Adrenal gland (tissue), 12 donors: ENCODE measurements around the gene HBD. TPM values are rescaled to one million over a fixed set of nuclear protein-coding genes. Genes with fewer than 3 reads are reported as not detected.

Source experiments
- DNase-seq, 7 donors: peaks; one replicate each; pipeline ENCODE4 v3.0.0-alpha.2; 2019 to 2020
- H3K27ac ChIP-seq, 5 donors: fragments of 200-600 bp; sonication (generic) in 4 of 5; 1 replicate in 3 of 5; 2 replicates in 2 of 5; pipeline versions ENCODE4 v1.5.1 to v1.8.0; 2016 to 2020; ENCODE audit warnings: mild to moderate bottlenecking in 1 of 5
- H3K27me3 ChIP-seq: fragments of 200-600 bp; 2 replicates; pipeline ENCODE4 v1.8.0; 2021
- H3K36me3 ChIP-seq, 2 donors: fragments of 200-600 bp; replicated peaks in 1 of 2; 1 replicate in 1 of 2; 2 replicates in 1 of 2; pipeline versions ENCODE4 v1.5.1 to v1.8.0; 2018 to 2022
- H3K4me1 ChIP-seq, 2 donors: fragments of 200-600 bp; replicated peaks in 1 of 2; 1 replicate in 1 of 2; 2 replicates in 1 of 2; pipeline versions ENCODE4 v1.5.1 to v1.8.0; 2018 to 2021
- H3K4me3 ChIP-seq, 4 donors: fragments of 200-600 bp; sonication (generic) in 3 of 4; one replicate each; pipeline ENCODE4 v1.5.1; 2016 to 2018
- H3K9me3 ChIP-seq, 3 donors: fragments of 200-600 bp; sonication (generic) in 1 of 3; replicated peaks in 1 of 3; 1 replicate in 2 of 3; 2 replicates in 1 of 3; pipeline versions ENCODE4 v1.5.1 to v1.8.0; 2016 to 2021
- CTCF ChIP-seq, 6 experiments: fragments of 450-650 bp in 4 of 6; fragments of 200-600 bp in 2 of 6; sonication (generic) in 1 of 6; IDR thresholded peaks; 1 replicate in 5 of 6; 2 replicates in 1 of 6; pipeline versions ENCODE4 v1.5.1 to v1.8.0; 2016 to 2021; ENCODE audit warnings: antibody characterized with exemption in 6 of 6, mild to moderate bottlenecking in 2 of 6, moderate library complexity in 1 of 6
- POLR2A ChIP-seq, 2 donors: fragments of 450-650 bp; IDR thresholded peaks; one replicate each; pipeline ENCODE4 v1.6.1; 2017; ENCODE audit warnings: antibody characterized with exemption in 2 of 2, mild to moderate bottlenecking in 2 of 2, moderate library complexity in 1 of 2
- WGBS, 4 donors: extraction: QIAGEN DNeasy Blood & Tissue Kit in 2 of 4; methylation state at CpG; one replicate each; pipeline versions ENCODE4 v1.1.5 to v1.1.7; 2013 to 2017; 5-methylcytosine and 5-hydroxymethylcytosine counted together
- intact Hi-C, 2 donors: fragments of 100-400 bp; cut with DNase I; formaldehyde crosslinking; loops; one replicate each; pipeline versions ENCODE4 v1.14.1 to v1.15.0; 2022 to 2023
- polyA plus RNA-seq, 3 donors: library from polyadenylated mRNA; stranded (reverse); fragments of 200-250 nt in 2 of 3; fragments of 350-450 nt in 1 of 3; fragmentation: Illumina TruSeq in 1 of 3; extraction: RNeasy Lipid Tissue Mini Kit (QIAGEN cat#74804) in 1 of 3; gene quantifications; one replicate each; pipeline ENCODE4 v1.2.3, GENCODE V29; 2013 to 2014
- total RNA-seq, 9 donors: library from RNA; depleted of rRNA in 4 of 9; stranded (reverse); fragments of >200 nt in 4 of 9; fragments of 120-200 nt in 1 of 9; fragmentation: NEBNext Ultra II Directional in 1 of 9; extraction: Animal tissue kit (Norgen Biotek cat#: 25700) in 1 of 9; gene quantifications; one replicate each; pipeline versions ENCODE4 v1.1.0 to v1.2.4, GENCODE V29; 2013 to 2023
- donor health status: healthy with polysubstance abuse.
- donor health status: Bipolar disorder and iron deficiency.
- donor health status: DM: yes; HTN: yes; CAD: no.
- donor health status: DM: no; HTN: no; CAD: no.
- donor health status: DM: no; HTN: no; CAD: no.
- donor health status: DM: yes; HTN: yes; CAD: no.

HBD gene
- total and polyA plus RNA-seq, 12 donors = 0.53 to 2.1 (median 0.83) TPM; not detected in 9

- 79 to 91% (median 87%) methylated on average over 1 of the region's 1 CpG for WGBS, 4 donors
- Histone ChIP-seq H3K27me3 (no peaks in the 10 kb centered on the region), H3K4me3 (no peak overlapping the region), H3K4me1 (no peaks in the 10 kb centered on the region), H3K36me3 (no peaks in the 10 kb centered on the region), H3K27ac (no peak overlapping the region), H3K9me3 (no peaks in the 10 kb centered on the region)
- intact Hi-C loops = no loop called here
- no peak for DNase-seq
- TF ChIP-seq POLR2A (IDR thresholded peaks at IDR 0.05) (no peak), CTCF (IDR thresholded peaks at IDR 0.05) (no peak)
These were observed 4.0 kb downstream of the HBD start for GRCh38 chr11:5230266-5230665.

- no peak for TF ChIP-seq POLR2A (IDR thresholded peaks at IDR 0.05)
- TF ChIP-seq CTCF (IDR thresholded peaks at IDR 0.05) = no peak
- H3K9me3 ChIP-seq = no peaks in the 10 kb centered on the region
- no peaks in the 10 kb centered on the region for H3K27me3 ChIP-seq
- intact Hi-C loops = no loop called here
- H3K27ac ChIP-seq = no peak overlapping the region
- no peak for DNase-seq
- no peaks in the 10 kb centered on the region for H3K4me1 ChIP-seq
- WGBS, 4 donors = 75 to 86% (median 80%) methylated on average over 2 of the region's 2 CpGs
- H3K4me3 ChIP-seq = no peak overlapping the region
- H3K36me3 ChIP-seq = no peaks in the 10 kb centered on the region
These were observed 4.5 kb downstream of the HBD start for GRCh38 chr11:5229796-5230195.

GRCh38 chr11:5229356-5229755 is 4.9 kb downstream of the HBD start:
- H3K9me3 ChIP-seq = no peaks in the 10 kb centered on the region
- WGBS, 4 donors = 80 to 93% (median 87%) methylated on average over 1 of the region's 1 CpG
- no peaks in the 10 kb centered on the region for H3K4me1 ChIP-seq
- TF ChIP-seq CTCF (IDR thresholded peaks at IDR 0.05) (no peak), POLR2A (IDR thresholded peaks at IDR 0.05) (no peak)
- no peaks in the 10 kb centered on the region for H3K36me3 ChIP-seq
- H3K27ac ChIP-seq = no peak overlapping the region
- no peak for DNase-seq
- H3K27me3 ChIP-seq = no peaks in the 10 kb centered on the region
- no peak overlapping the region for H3K4me3 ChIP-seq
- intact Hi-C loops = no loop called here

GRCh38 chr11:5228124-5228523 is 6.2 kb downstream of the HBD start:
- intact Hi-C loops = no loop called here
- no peak for DNase-seq
- Histone ChIP-seq H3K4me3 (no peak overlapping the region), H3K9me3 (no peaks in the 10 kb centered on the region), H3K36me3 (no peaks in the 10 kb centered on the region), H3K27ac (no peak overlapping the region), H3K27me3 (no peaks in the 10 kb centered on the region), H3K4me1 (no peaks in the 10 kb centered on the region)
- WGBS, 4 donors = 53 to 72% (median 65%) methylated on average over 5 of the region's 5 CpGs
- TF ChIP-seq CTCF (IDR thresholded peaks at IDR 0.05) (no peak), POLR2A (IDR thresholded peaks at IDR 0.05) (no peak)
